ENCODE data around the gene EMC6.

EMC6 gene

GRCh38 chr17:3708366-3708765, 39.8 kb downstream of the EMC6 start:
- no peak overlapping the region for H3K4me3 ChIP-seq (replicated peaks in 1 of 2; ENCODE audit: low read depth in 2 of 2, low read length in 2 of 2)
- no peak for DNase-seq (ENCODE audit: low read depth in 2 of 2)
- TF ChIP-seq CTCF (IDR thresholded peaks at IDR 0.05; ENCODE audit: low read depth, low read length), result no peak

GRCh38 chr17:3710951-3711383, 42.4 kb downstream of the EMC6 start:
- no peak for TF ChIP-seq CTCF (IDR thresholded peaks at IDR 0.05; ENCODE audit: low read depth, low read length)
- DNase-seq (ENCODE audit: low read depth in 2 of 2), result peak; percentile 61 to 82
- H3K4me3 ChIP-seq (replicated peaks in 1 of 2; ENCODE audit: low read depth in 2 of 2, low read length in 2 of 2), result no peak overlapping the region

GRCh38 chr17:3712811-3713463, 44.3 kb downstream of the EMC6 start:
- no peak for DNase-seq (ENCODE audit: low read depth in 2 of 2)
- TF ChIP-seq CTCF (IDR thresholded peaks at IDR 0.05; ENCODE audit: low read depth, low read length), result no peak
- no peak overlapping the region for H3K4me3 ChIP-seq (replicated peaks in 1 of 2; ENCODE audit: low read depth in 2 of 2, low read length in 2 of 2)

GRCh38 chr17:3715296-3715695, 46.7 kb downstream of the EMC6 start:
- H3K4me3 ChIP-seq (replicated peaks in 1 of 2; ENCODE audit: low read depth in 2 of 2, low read length in 2 of 2), result no peak overlapping the region
- no peak for DNase-seq (ENCODE audit: low read depth in 2 of 2)
- no peak for TF ChIP-seq CTCF (IDR thresholded peaks at IDR 0.05; ENCODE audit: low read depth, low read length)

- DNase-seq (ENCODE audit: low read depth in 2 of 2), result no peak
- H3K4me3 ChIP-seq (replicated peaks in 1 of 2; ENCODE audit: low read depth in 2 of 2, low read length in 2 of 2), result no peak overlapping the region
- no peak for TF ChIP-seq CTCF (IDR thresholded peaks at IDR 0.05; ENCODE audit: low read depth, low read length)
Measured at GRCh38 chr17:3718201-3718600, 49.6 kb downstream of the EMC6 start.

- H3K4me3 ChIP-seq (replicated peaks in 1 of 2; ENCODE audit: low read depth in 2 of 2, low read length in 2 of 2), result no peak overlapping the region
- TF ChIP-seq CTCF (IDR thresholded peaks at IDR 0.05; ENCODE audit: low read depth, low read length), result no peak
- DNase-seq (ENCODE audit: low read depth in 2 of 2), result no peak
Measured at GRCh38 chr17:3719265-3719664, 50.7 kb downstream of the EMC6 start.
